Measurements from ENCODE around the gene ABCD1. TPM values are rescaled to one million over a fixed set of nuclear protein-coding genes. Genes with fewer than 3 reads are reported as not detected.
"Not testable (repeated sequence)": the region's sequence is repeated elsewhere in the genome, so short reads cannot be mapped to it uniquely, and the experiment has no call there.

Gene ABCD1
- polyA plus RNA-seq, 1 experiment: 9.2 TPM

- no peaks in the 10 kb centered on the region for H3K36me3 ChIP-seq (ENCODE audit: control insufficient read depth, insufficient read depth, low read length)
- no peak for DNase-seq (ENCODE audit: low read depth)
- ChIA-PET CTCF (interaction anchor here (1.0 to 1.2 kb wide), 2 partner anchors 18 to 22 kb away, joined by 3 read pairs; no protein-coding TSS in a partner anchor), POLR2A (no interaction called here)
- H3K4me3 ChIP-seq (ENCODE audit: low read depth, low read length): peak overlapping the region; percentile 8
- no peaks in the 10 kb centered on the region for H3K27me3 ChIP-seq (ENCODE audit: control insufficient read depth, insufficient read depth, low read length)
- no peak for TF ChIP-seq CTCF (IDR thresholded peaks at IDR 0.05; ENCODE audit: insufficient read depth, low read depth, low read length)
Observed at GRCh38 chrX:153726286-153727122, 1.8 kb downstream of the ABCD1 start.

GRCh38 chrX:153727123-153727931 is 2.7 kb downstream of the ABCD1 start:
- H3K27me3 ChIP-seq (ENCODE audit: control insufficient read depth, insufficient read depth, low read length): no peaks in the 10 kb centered on the region
- CTCF ChIA-PET: interaction anchor here (1.2 kb wide), 1 partner anchor 17 kb away, joined by 3 read pairs; no protein-coding TSS in a partner anchor
- no peak for DNase-seq (ENCODE audit: low read depth)
- POLR2A ChIA-PET: no interaction called here
- TF ChIP-seq CTCF (IDR thresholded peaks at IDR 0.05; ENCODE audit: insufficient read depth, low read depth, low read length): no peak
- H3K4me3 ChIP-seq (ENCODE audit: low read depth, low read length): peak overlapping the region; percentile 3
- H3K36me3 ChIP-seq (ENCODE audit: control insufficient read depth, insufficient read depth, low read length): no peaks in the 10 kb centered on the region

GRCh38 chrX:153728095-153728494 is 3.4 kb downstream of the ABCD1 start:
- TF ChIP-seq CTCF (IDR thresholded peaks at IDR 0.05; ENCODE audit: insufficient read depth, low read depth, low read length): no peak
- H3K4me3 ChIP-seq (ENCODE audit: low read depth, low read length): no peak overlapping the region
- H3K27me3 ChIP-seq (ENCODE audit: control insufficient read depth, insufficient read depth, low read length): no peaks in the 10 kb centered on the region
- no peaks in the 10 kb centered on the region for H3K36me3 ChIP-seq (ENCODE audit: control insufficient read depth, insufficient read depth, low read length)
- ChIA-PET POLR2A (no interaction called here), CTCF (no interaction called here)
- no peak for DNase-seq (ENCODE audit: low read depth)

GRCh38 chrX:153728951-153729631 is 4.4 kb downstream of the ABCD1 start:
- H3K4me3 ChIP-seq (ENCODE audit: low read depth, low read length): no peak overlapping the region
- POLR2A ChIA-PET: no interaction called here
- no peak for DNase-seq (ENCODE audit: low read depth)
- H3K36me3 ChIP-seq (ENCODE audit: control insufficient read depth, insufficient read depth, low read length): no peaks in the 10 kb centered on the region; the same call in 1 of the 2 replicates
- CTCF ChIA-PET: no interaction called here
- no peaks in the 10 kb centered on the region for H3K27me3 ChIP-seq (ENCODE audit: control insufficient read depth, insufficient read depth, low read length)
- TF ChIP-seq CTCF (IDR thresholded peaks at IDR 0.05; ENCODE audit: insufficient read depth, low read depth, low read length): no peak

- POLR2A ChIA-PET: not testable (repeated sequence)
Observed at GRCh38 chrX:153730115-153730514, 5.5 kb downstream of the ABCD1 start.

More at GRCh38 chrX:153730115-153730514, 5.5 kb downstream of the ABCD1 start:
- DNase-seq (ENCODE audit: low read depth); H3K36me3 ChIP-seq (ENCODE audit: control insufficient read depth, insufficient read depth, low read length); H3K4me3 ChIP-seq (ENCODE audit: low read depth, low read length); H3K27me3 ChIP-seq (ENCODE audit: control insufficient read depth, insufficient read depth, low read length); CTCF ChIA-PET: not testable (repeated sequence)
